ENCODE measurements around the gene C8B. TPM values are rescaled to one million over a fixed set of nuclear protein-coding genes. Genes with fewer than 3 reads are reported as not detected.
A peak's percentile ranks its signal among the peaks of the same experiment; 100 is the strongest.

Gene C8B
- total RNA-seq, 1 experiment from 2014 or later: not detected

DNA sequence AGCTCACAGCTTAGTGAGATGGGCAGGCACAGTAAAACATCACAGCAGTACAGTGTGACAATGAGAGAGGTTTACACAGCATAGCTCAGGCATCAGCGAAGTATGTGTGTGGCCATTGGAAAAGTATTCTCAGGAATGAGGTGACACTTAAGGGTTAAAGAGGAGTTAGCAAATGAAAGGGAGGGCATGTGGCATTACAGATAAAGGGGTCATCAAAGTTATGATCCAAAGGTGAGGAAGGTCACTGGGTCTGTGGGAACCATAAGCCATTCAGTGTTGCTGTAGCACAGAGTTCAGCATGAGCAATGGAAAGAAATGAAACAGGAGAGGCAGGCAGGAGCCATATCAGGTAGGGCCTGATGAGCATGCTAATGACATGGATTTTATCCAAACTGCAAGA is 4.5 kb upstream of the C8B start:
- no peaks in the 10 kb centered on the region for H3K36me3 Mint-ChIP-seq (ENCODE audit: insufficient read depth, unreplicated experiment)
- H3K4me3 Mint-ChIP-seq (ENCODE audit: unreplicated experiment): no peak overlapping the region
- no peaks in the 10 kb centered on the region for H3K27me3 Mint-ChIP-seq (ENCODE audit: insufficient read depth, unreplicated experiment)
- CTCF ChIA-PET: no interaction called here
- Histone ChIP-seq H3K4me3 (ENCODE audit: low read depth, low read length) (no peak overlapping the region), H3K9me3 (no peaks in the 10 kb centered on the region), H3K4me1 (peaks cover 6% of the 10 kb centered on the region; the same call in 1 of the 2 replicates), H3K36me3 (ENCODE audit: control insufficient read depth, insufficient read depth, low read length) (no peaks in the 10 kb centered on the region), H3K27me3 (replicated peaks; ENCODE audit: control insufficient read depth, insufficient read depth, low read length) (no peaks in the 10 kb centered on the region)
- intact Hi-C loops (cut with micrococcal nuclease; ENCODE audit: unreplicated experiment): no loop called here
- POLR2A ChIA-PET: no interaction called here
- peak in 1 of 2 experiments; percentile 11 for DNase-seq
- peaks cover 9% of the 10 kb centered on the region for H3K4me1 Mint-ChIP-seq (ENCODE audit: low read depth, unreplicated experiment)
- no peaks in the 10 kb centered on the region for H3K9me3 Mint-ChIP-seq (ENCODE audit: unreplicated experiment)
- no TSS peak for BruUV-seq (replicated peaks)
- H3K27ac Mint-ChIP-seq (ENCODE audit: unreplicated experiment): peak overlapping the region; percentile 12
- TF ChIP-seq, protein P1, sequence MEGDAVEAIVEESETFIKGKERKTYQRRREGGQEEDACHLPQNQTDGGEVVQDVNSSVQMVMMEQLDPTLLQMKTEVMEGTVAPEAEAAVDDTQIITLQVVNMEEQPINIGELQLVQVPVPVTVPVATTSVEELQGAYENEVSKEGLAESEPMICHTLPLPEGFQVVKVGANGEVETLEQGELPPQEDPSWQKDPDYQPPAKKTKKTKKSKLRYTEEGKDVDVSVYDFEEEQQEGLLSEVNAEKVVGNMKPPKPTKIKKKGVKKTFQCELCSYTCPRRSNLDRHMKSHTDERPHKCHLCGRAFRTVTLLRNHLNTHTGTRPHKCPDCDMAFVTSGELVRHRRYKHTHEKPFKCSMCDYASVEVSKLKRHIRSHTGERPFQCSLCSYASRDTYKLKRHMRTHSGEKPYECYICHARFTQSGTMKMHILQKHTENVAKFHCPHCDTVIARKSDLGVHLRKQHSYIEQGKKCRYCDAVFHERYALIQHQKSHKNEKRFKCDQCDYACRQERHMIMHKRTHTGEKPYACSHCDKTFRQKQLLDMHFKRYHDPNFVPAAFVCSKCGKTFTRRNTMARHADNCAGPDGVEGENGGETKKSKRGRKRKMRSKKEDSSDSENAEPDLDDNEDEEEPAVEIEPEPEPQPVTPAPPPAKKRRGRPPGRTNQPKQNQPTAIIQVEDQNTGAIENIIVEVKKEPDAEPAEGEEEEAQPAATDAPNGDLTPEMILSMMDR (IDR thresholded peaks at IDR 0.05; ENCODE audit: insufficient read depth in 1 of 2, low read depth in 1 of 2, low read length in 1 of 2, severe bottlenecking in 1 of 2, unreplicated experiment in 1 of 2): no peak

DNA sequence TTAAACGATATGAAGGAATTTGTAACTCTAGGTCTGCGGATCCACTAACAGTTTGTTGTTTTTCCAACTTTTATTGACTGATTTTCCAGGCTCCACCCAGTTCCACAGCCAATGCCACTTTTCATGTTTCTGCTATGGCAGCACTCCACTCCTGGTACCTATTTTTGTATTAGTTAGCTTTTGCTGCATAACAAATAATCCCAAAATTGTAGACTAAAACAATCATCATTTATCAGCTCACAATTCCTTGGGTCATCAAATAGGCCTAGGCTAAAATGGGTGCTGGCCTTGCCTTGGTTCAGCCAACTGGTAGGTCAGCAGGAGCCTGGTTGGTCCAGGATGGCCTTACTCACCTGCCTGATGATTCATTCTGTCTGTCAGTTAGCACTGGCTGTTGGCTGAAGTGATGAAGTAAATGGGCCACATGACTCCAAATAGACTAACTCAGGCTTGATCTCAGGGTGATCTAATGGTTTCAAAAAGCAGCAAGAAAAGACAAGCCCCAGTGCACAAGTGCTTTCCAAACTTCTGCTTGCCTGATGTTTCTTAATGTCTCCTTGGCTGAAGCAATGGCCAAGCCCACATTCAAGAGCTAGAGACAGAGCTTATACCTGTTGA is 3.2 kb upstream of the C8B start:
- Histone ChIP-seq H3K9me3 (no peaks in the 10 kb centered on the region), H3K4me3 (ENCODE audit: low read depth, low read length) (no peak overlapping the region), H3K27me3 (replicated peaks; ENCODE audit: control insufficient read depth, insufficient read depth, low read length) (no peaks in the 10 kb centered on the region), H3K4me1 (peaks cover 6% of the 10 kb centered on the region; the same call in 1 of the 2 replicates), H3K36me3 (ENCODE audit: control insufficient read depth, insufficient read depth, low read length) (no peaks in the 10 kb centered on the region)
- BruUV-seq (replicated peaks): no TSS peak
- CTCF ChIA-PET: no interaction called here
- Mint-ChIP-seq H3K36me3 (ENCODE audit: insufficient read depth, unreplicated experiment) (no peaks in the 10 kb centered on the region), H3K27ac (ENCODE audit: unreplicated experiment) (no peak overlapping the region), H3K4me1 (ENCODE audit: low read depth, unreplicated experiment) (peaks cover 18% of the 10 kb centered on the region), H3K27me3 (ENCODE audit: insufficient read depth, unreplicated experiment) (no peaks in the 10 kb centered on the region), H3K4me3 (ENCODE audit: unreplicated experiment) (no peak overlapping the region), H3K9me3 (ENCODE audit: unreplicated experiment) (no peaks in the 10 kb centered on the region)
- TF ChIP-seq, protein P1 (IDR thresholded peaks at IDR 0.05; ENCODE audit: insufficient read depth in 1 of 2, low read depth in 1 of 2, low read length in 1 of 2, severe bottlenecking in 1 of 2, unreplicated experiment in 1 of 2): no peak
- POLR2A ChIA-PET: no interaction called here
- no peak for DNase-seq
- intact Hi-C loops (cut with micrococcal nuclease; ENCODE audit: unreplicated experiment): no loop called here

DNA sequence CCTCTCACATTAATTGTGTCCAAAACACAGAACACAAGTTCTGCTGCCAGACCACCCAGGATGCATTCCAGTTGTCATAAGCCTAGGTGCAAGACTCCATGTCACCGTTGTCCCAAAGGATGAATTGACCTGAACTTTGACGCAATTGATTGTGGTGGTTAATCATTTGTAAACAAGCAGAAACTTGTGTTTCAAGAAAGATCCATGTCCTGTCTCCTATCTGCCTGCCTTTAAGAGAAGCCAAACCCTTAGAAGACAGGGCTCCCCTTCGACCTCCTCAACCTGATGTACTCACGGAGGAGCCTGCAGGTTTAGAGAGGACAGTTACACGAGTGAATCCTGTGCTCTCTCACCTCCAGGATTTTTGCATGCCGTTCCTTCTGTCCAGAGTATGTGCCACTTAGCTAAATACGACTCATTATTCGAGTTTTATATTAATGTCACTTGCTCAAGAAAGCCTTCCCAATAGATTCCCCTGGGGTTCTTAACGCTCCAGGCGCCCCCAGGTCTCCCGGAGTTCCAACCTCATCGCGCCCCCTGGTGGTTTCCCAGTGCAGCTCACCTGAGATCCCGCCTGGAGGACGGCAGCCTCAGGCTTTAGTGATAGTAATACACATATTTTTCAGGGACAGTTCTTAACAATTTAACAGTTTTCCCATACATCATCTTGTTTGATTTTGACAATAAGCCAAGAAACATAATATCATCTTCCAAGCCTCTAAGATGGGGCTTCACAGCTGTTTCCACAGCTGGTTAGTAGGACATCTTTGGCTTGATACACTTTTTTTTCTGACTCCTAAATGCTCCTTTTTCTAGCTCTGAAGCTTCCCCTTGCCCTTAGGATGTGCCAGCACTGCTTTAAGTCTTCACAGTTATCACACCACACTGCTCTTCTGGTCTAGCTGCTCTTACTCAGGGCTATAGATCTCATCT is 2.4 kb upstream of the C8B start:
- no peak overlapping the region for H3K4me3 ChIP-seq (ENCODE audit: low read depth, low read length)
- H3K9me3 ChIP-seq: no peaks in the 10 kb centered on the region
- POLR2A ChIA-PET: no interaction called here
- TF ChIP-seq, protein P1 (IDR thresholded peaks at IDR 0.05; ENCODE audit: insufficient read depth in 1 of 2, low read depth in 1 of 2, low read length in 1 of 2, severe bottlenecking in 1 of 2, unreplicated experiment in 1 of 2): peak; percentile 19 to 49
- H3K36me3 ChIP-seq (ENCODE audit: control insufficient read depth, insufficient read depth, low read length): no peaks in the 10 kb centered on the region
- H3K4me1 Mint-ChIP-seq (ENCODE audit: low read depth, unreplicated experiment): peaks cover 18% of the 10 kb centered on the region
- H3K27me3 Mint-ChIP-seq (ENCODE audit: insufficient read depth, unreplicated experiment): no peaks in the 10 kb centered on the region
- intact Hi-C loops (cut with micrococcal nuclease; ENCODE audit: unreplicated experiment): no loop called here
- H3K27ac Mint-ChIP-seq (ENCODE audit: unreplicated experiment): no peak overlapping the region
- no TSS peak for BruUV-seq (replicated peaks)
- H3K36me3 Mint-ChIP-seq (ENCODE audit: insufficient read depth, unreplicated experiment): no peaks in the 10 kb centered on the region
- peaks cover 6% of the 10 kb centered on the region; the same call in 1 of the 2 replicates for H3K4me1 ChIP-seq
- H3K27me3 ChIP-seq (replicated peaks; ENCODE audit: control insufficient read depth, insufficient read depth, low read length): no peaks in the 10 kb centered on the region
- DNase-seq: peak in 1 of 2 experiments; percentile 45
- H3K9me3 Mint-ChIP-seq (ENCODE audit: unreplicated experiment): no peaks in the 10 kb centered on the region
- CTCF ChIA-PET: no interaction called here
- H3K4me3 Mint-ChIP-seq (ENCODE audit: unreplicated experiment): no peak overlapping the region

Measured in Caco-2 (cell line).